GM21619 (cell line): ENCODE results near the gene KPNB1.

ENCODE experiments used
- ATAC-seq: cut with Tn5 transposase; IDR thresholded peaks from one replicate; pipeline ENCODE4 v1.9.1; 2021; ENCODE audit not compliant: unreplicated experiment

Gene KPNB1

DNA sequence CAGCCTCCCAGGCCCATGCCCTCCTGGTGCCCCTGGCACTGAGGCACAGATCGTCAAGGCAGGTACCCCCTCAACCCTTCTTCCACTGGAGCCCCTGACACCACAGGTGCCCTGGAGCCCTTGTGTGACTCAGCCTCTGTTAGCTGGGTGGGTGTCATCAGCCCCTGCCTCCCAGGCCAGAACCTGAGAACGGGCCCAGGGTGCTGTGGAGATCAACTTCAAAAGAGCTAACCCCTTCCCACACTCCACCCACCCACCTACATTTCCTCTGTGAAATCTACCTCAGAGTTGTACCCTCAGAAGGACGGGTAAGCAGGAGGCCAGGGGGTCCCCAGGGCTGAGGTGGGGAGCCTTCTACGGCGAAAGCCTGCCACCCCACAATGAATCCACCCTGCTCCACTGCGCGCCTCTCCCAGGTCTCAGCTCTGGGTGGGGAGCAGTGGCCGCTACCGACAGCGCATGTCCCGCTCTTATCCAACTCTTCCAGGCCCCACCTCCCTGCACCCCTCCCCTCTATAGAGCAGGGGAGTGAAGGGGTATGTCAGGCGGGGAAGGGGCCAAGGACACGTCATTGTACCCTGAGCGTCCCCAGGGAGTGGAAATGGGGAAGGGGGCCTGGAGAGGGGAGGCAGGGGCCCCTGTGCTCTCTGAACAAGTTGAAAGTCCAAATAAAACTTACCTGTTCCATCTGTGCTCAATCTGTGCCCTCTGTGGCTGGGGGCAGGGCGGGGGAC lies 61.8 kb downstream of the KPNB1 start:
- ATAC-seq = no peak

DNA sequence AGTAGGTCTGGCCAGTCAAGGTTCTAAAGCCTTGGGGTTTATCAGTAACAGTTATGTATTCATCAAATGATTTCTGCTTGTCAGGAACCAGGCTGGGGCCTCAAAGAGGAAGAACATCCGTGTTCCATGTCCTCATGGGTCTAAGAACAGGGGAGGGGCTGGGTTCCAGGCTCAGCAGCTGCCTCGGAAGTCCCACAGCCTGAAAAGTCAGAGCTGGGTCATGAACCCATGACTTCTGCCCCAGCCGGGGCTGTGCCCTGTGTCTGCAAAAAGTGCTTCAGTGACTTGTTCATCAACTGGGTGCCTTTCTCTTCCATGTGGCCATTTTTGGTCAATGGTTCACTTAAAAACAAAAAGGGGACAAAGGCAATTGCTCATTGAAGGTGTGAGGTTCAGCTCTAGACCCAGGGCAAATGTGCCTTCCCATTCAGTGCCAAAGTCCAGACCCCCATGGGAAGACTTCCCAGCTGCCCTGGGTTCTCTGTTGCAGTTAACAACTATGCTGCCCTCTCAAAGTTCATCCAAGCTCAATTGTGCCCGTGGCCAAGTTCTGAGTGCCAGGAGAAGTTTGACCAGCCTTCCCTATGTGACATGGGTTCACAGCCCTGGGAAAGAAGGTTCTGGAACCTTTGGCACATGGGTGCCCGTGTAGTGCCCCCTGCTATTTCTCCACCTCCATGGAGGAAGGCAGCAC lies 62.8 kb downstream of the KPNB1 start:
- ATAC-seq = no peak

DNA sequence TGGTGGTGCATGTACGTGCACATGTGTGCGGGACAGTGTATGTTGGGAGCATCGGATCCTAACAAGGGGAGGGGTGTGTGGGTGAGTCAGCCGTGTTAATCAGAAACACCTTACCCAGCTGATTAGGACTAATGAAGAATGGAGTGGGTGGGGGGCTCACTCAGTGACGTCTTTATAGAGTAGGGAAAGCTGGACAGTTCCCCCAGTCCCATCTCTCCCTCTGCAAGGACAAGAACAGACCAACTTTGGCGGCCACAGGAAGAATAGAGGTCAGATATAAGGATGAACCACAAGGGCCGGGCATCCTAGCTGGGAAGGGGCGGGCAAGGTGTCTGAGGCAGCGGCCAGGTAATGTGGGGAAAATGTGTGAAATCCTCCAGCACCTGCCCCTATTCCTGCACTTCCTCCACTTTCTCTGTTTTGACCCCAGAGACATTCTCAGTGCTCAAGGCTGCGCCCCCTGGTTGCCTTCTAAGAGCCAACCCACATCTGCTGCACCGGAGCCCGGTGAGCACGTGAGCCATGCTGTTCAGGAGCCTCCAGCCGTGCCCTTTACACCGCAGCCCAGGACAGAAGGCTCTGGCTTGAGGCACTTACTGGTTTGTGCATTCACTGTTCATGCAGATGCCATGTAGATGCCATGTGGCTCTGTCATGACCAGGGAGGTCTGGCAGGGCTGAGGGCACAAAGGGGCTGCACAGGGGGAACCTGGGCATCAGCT lies 64.4 kb downstream of the KPNB1 start:
- no peak for ATAC-seq

DNA sequence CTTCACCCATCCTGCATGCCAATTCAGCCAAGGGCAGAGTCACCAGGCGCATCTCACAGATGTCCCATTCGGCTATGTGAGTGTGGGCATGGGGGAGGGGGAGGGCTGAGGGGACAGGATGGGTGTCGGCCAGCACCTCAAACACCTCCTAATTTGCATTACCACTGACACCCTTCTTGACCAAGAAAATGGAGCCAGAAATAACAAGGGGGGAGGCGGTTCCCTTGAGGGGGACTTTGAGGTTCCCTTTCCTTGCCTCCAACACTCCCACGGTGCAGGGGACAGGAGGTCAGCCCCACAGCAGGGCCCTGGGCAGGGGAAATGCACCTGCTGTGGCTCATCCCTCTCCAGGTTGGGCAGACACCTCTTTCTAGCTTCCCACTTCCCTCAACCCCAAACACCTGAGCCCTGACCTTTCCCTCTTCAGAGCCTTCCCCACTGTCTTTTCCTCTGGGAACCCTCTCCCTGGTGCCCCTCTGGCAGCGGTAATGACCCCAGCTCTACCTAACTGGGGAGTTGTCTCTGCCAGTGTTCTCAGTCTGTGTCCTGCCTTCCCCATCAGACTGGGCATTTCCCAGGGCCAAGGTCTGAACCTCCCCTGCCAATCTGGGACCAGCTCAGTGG lies 65.2 kb downstream of the KPNB1 start:
- ATAC-seq = peak; percentile 32

DNA sequence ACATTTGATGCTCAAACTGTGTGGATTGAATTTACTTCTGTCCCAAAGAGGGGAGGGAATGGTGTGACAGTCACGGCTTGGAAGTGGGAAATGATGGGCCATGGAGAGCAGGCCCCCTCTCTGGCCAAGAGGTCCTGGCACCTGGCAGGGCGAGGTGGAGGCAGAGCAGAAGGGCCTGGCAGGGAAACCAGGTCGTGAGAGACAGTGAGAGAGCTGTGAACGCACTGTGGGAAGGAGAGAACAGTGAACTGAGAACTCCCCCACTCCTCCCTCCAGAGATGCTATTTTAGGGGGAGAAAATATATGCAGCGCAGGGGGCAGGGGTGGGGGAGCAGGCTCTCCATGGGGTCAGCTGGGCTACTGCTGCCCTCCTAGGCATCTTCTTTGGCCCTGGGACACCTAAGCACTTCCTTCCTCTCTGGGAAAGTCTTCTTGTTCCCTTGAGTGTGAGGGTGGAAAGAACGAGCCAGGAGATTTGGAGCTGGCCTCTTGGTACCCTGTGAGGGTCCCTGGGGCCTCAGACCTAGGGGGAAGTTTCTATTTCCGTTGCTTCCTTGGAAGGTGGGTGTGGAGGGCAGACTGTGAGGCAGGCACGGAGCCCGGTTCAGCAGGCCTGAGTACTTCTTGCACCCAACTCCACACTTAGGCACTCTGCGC lies 66.1 kb downstream of the KPNB1 start:
- ATAC-seq = no peak

DNA sequence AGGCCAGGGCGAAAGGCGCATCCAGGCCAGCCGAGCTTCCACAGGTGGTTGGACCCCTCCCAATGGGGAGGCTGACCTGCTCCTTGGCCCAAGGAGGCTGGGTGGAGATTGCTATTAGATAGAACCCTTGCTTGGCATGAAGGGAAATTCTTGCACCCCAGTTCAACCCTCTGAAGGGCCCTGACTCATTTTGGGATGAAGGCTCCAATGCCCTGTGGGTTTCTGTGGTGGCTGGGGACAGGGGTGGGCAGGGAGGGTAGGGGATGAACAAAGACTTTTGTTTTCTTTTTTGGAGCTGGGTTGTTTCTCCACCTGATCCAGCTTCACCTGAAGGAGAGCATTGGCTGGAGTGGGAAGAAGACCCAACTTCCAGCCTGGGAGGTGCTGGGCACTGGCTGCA lies 66.7 kb downstream of the KPNB1 start:
- ATAC-seq = no peak

DNA sequence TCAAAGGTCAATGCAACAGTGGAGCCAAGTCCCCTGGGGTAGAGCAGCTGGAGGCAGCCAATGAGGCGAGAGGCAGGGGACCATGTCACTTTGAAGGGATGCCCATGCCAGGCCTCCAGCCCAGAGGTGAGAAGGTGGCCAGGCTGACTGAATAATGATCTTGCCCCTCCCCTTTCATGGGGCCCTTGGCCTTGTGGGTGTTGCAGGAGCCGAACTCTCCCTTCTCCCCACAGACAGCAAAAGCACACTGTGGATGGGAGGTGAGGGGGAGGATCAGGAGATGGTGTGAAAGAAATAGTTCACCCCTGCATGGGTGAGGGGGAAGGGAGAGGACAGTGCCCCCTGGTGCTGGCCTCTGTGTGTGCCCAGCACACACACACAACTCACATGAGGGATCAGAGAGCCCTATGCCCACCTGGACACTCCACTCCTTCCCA lies 67.6 kb downstream of the KPNB1 start:
- no peak for ATAC-seq

DNA sequence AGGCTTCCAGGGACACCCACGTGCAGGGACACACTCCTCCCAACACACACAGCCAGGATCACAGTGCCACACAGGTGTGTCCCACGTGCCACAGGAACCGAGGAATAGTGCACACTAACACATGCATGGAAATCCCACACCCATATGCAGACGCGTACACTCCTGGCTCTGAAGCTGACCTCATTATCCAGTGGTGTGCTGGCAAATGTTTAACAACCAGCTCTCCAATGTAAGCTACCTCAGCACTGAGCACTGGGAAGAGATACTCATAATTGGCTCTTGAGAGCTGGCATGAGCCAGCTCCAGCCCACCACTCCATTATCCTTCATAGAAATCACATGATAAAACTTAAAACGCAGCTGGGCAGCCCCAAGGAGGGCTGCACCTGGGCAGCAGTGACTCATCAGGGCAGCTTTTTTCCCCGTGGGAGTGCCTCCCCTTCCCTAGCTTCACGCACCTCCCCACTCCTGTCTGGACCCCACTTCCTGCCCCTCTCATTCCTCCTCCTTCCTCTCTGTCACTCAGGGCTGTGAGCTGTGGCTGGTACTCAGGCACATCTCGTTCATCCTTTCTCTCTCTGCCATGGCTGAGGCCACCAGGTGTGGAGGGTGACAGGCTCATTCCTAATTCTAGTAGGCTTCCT lies 68.4 kb downstream of the KPNB1 start:
- ATAC-seq = no peak

DNA sequence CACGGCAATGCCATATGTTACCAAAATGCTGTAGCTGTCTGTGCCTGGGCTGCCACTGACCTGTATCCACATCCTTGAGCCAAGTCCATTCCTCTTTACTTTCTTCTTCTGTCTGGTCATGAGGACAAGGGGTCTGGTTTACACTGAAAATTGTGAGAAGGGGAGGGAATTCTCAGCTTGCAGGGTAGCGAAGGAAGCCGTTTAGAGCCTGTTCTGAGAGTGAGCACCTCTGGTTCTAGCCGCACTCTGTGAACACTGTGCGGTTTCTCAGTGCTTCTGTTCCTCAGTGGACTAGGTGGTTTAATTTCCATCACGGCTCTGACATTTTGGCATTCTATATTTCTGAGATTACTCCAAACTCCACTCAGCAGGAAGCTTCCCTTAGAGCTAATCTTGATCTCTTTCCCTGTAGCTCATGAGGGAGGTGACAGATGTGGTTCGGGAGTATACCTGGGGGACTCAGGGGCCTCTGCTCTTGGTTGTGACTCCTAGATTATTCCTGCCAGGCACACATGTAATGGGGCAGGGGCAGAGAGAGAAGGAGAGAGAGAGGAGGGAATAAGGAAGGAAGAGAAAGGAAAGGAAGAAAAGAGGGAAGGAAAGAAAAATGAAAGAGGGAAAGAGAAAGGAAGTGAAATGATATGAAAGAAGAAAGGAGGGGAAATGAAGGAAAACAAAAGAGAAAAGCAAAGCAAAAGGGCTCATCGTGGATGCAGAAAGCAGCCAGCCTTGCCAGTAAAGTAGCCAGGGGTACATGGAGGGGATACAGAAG lies 69.1 kb downstream of the KPNB1 start:
- ATAC-seq = no peak

DNA sequence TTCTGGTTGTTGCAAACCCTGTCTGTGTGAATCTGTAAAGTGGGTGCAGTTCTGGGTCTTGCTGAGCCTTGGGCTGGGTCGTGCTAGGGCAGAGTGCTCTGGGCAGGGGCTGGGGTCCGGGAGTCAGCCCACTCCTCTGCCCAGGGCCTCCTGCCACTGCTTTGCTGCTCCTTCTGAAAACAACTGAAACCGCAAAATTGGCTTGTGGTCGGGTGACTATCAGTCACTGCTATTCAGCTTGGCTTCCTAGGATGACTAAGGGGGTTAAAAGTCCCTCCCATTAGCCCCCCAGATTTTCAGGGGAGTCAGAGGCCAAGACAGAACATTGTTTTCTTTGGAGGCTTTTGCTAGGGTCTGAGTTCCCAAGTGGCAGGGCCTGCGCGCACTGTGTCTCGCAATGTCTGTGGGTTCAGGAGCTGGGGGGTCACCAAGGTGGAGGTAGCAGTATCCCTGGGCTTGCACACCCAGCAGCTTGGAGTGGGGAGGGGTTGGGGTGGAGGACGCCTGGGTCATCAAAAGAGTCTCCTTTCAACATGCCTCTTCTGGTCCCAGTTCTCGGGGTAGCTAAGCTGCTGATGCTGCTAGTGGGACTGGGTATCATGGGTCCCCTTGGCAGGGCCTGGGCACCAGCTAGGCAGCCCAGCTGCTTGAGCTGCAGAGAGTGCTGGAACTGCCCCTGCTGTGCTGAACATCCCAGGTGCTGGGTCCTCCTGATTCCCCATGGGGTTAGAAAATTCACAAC lies 69.9 kb downstream of the KPNB1 start:
- no peak for ATAC-seq

DNA sequence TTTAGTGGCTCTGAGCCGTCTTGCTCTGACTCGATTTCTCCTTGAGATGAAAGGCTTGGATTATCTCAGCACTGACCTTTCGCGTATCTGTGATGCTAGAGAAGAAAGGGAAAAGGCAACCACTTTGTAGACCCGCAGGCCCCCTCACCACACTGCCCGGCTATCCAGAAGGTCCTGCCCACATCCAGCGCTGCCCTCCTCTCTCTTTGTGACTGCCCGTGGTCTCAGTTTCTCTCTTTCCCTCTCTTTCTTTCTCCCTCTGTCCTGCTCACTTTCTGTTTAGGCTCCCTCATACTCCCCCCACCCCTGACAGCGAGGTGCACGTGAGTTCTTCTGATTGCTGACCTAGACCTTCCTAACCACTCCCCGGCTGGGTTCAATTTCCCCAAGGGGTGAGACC lies 70.5 kb downstream of the KPNB1 start:
- ATAC-seq = no peak

DNA sequence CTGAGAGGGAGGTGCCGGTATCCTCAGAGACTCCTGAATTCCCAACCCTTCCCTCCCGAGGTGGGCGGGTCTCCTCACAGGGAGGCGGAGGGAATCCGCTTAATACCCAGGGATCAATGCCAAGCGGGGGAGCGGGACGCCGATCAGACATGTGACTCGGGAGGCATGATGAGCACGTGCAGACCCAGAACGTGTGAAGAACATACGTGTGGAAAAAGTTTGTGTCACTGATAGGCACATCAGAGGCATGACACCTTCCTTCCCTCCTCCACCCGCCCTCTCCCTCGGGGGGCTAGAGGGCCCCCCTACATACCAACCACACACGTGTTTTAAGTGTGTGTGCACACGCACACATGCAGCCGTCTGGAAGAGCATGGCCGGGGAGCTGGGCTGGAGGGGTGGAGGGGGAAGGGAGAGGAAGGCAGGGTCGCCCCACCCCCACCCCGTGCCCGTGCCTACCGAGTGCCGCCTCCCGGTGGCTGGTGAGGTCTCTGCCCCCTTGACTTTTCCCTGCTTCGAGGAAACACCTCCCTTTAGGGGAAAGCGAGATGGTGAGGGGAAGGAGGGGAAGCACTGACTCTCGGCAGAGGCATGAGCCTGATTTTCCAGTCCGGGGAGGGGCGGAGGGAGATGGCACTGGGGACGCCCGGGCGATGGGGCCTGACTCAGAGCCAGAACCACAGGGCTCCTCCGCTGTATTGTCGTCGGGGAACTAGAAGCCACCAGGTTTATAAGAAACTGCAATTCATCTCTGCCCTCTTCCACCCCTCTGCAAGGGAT lies 71.2 kb downstream of the KPNB1 start:
- no peak for ATAC-seq

DNA sequence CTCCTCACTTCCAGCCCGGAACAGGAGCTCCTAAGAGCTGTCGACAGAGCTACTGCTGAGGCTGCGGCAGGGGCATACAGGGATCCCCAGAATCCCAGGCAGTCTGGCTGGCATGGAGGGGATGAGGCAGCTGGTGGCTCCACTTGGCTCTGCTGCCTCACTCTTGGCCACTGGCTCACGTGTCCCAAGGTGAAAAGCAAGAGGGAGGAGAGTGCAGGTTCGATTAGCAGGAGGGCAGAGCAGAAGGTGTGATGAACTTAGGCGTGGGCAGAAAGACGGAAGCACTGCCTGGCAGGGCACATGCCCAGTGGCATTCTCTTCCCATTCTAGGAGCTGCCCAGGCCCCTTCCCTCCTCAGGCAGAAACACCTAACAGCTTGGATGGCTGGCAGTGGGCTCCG lies 72.0 kb downstream of the KPNB1 start:
- no peak for ATAC-seq

DNA sequence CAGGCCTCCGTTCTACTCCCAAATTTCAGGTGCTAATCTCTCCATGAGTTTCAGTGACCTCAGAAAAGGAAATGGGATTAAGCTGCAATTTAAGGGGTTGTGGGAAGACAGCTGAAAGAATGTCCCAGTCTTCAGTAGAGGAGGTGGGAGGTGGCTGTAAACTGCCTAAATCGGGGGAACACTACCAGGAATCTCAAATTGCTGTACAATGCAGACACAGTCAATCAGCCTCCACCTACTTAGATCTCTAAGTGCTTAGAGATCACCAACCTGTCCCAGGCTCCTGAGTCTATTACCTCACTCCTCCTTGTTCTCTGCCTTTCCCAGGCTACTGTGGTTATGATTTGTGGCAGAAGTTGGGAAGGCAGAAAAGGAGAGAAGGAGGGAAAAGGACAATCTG lies 75.0 kb downstream of the KPNB1 start:
- no peak for ATAC-seq

DNA sequence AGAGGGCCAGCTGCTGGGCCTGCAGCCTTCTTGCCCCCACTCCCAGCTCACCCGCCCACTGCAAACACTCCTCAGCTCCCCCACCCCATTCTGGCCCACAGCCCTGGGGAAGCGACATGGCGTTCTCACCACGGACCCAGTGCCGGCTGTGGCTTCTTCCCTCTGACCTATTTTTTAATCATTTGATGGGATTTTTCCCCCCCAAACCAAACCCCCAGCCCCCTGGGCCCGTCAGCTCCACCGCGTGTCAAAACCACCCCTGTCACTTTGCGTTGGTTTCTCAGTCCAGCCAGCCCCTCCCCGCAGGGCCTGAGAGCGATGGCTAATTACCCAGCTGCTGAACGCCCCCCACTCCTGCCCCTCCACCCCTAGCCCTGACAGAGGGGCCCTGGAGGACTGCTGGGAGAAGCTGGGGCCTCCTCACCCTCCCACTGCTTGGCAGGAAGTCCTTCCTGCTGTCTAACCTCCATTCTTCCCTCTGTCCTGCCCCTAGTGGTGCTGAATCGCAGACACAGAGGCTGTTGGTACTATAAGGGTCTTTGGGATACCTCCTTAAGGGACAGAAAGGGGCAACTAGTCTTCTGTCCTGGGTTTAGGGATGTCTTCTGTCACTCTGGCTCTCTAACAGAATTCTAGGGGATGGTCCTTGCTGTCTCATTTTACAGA lies 75.9 kb downstream of the KPNB1 start:
- no peak for ATAC-seq

DNA sequence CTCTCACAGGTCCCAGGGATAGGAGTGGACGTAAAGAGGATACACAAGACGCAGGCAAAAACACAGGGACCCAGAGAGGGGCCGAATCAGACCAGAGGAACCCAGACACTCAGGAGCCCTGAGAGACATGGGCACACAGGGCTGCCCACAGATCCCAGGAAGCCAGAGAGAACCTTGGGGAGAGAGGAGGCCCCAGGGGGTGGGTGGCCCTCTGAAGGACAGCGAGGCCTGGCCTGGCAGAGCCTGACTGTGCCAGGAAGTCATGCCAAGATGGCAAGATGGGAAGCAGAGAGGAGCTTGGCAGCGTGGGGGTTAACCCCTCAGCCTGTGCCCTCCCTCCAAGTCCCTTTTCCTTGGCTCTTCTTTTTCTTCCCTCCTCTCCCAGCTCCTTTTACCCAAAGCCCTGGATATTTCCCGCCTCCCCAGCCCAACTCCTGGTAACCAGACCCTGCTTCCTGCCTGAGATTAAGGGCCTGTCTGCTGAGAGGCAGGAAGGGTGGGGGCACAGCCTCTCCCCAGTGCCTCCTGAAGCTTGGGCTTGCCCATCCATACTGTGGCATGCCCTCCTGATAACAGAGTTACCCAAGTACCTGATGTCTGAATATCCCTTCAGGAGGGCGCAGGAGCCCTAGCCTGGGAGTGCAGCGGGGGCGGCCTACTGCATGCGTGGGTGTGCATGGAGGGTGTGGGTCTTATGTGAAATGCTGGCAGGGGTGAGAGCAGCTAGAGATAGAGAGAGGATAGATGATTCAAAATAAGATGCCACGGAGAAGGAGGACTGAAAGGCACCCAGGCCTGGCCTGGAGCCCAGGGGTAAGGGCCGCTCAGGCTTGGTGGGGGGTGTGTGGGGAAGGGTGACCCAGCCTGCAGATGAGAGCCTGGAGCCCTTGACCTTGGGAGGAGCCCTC lies 77.3 kb downstream of the KPNB1 start:
- no peak for ATAC-seq

DNA sequence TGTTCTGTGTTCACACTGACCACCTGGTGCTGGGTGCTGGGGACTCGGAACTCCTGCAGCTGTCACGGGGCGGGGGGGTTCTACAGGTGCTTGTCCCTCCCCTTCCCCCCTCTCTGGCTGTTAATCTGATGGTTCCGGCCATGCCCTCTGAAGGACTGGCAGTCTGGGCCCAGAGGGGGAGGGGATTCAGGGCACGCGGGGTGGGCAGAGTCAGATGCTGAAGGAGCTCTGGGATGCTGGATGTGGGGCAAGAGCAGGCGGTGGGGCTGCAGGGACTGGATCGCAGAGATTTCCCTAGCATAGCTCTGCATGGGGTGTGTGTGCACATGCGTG lies 78.0 kb downstream of the KPNB1 start:
- no peak for ATAC-seq
